Measurements from ENCODE around the gene RPL13. TPM values are rescaled to one million over a fixed set of nuclear protein-coding genes. Genes with fewer than 3 reads are reported as not detected.

Gene RPL13
- total RNA-seq, 1 experiment from 2014 or later, result 2,157 TPM

DNA sequence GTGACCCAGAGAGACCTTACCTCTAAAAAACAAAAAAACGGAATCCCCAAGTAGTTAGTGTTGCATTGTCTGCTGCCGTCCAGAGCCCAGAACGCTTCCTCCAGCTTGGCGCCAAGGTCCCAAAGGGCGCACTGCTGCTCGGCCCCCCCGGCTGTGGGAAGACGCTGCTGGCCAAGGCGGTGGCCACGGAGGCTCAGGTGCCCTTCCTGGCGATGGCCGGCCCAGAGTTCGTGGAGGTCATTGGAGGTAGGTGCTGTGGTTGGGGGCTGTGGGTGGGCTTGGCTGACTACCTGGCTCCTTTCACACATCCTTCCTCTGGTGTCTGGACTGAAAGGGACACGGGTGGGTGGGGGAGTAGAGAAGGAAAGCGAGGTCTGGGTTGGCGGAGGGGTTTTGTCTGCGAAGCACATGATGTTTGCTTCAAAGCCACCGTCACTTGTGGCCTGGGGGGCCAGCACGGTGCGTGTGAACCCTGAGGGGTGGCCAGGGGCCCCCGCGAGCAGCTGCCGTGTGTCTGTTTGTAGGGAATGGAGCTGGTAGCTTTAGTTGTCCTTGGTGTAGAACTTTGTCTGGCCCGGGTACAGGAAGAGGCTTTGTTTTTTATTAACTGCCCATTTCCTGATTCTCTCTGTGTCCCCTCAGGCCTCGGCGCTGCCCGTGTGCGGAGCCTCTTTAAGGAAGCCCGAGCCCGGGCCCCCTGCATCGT is 28.5 kb upstream of the RPL13 start:
- Histone ChIP-seq H3K18ac (ENCODE audit: insufficient read length, low read depth, low read length) (no peak overlapping the region), H3K23me2 (ENCODE audit: insufficient read length, low read depth, low read length, poor library complexity, severe bottlenecking) (no peaks in the 10 kb centered on the region), H3K56ac (ENCODE audit: insufficient read length, low read depth, low read length) (no peak overlapping the region), H3K4ac (ENCODE audit: low read depth, low read length) (no peak overlapping the region), H4K5ac (ENCODE audit: insufficient read length, low read depth, low read length) (no peak overlapping the region), H3K4me2 (ENCODE audit: insufficient read depth, insufficient read length, low read length) (no peak overlapping the region), H3K4me1 (ENCODE audit: insufficient read depth, low read length) (no peaks in the 10 kb centered on the region), H3K79me2 (ENCODE audit: insufficient read depth, low read length) (no peaks in the 10 kb centered on the region), H4K91ac (ENCODE audit: insufficient read length, low read depth, low read length) (no peak overlapping the region), H3T11ph (ENCODE audit: low read length) (no peak overlapping the region), H3K23ac (ENCODE audit: insufficient read length, low read depth, low read length) (no peak overlapping the region), H3K9me3 (ENCODE audit: control insufficient read depth, low read depth, low read length) (no peaks in the 10 kb centered on the region), H4K20me1 (ENCODE audit: control insufficient read depth, insufficient read depth, insufficient read length) (no peaks in the 10 kb centered on the region), H2BK5ac (ENCODE audit: insufficient read length, low read length) (no peak overlapping the region), H3K9ac (ENCODE audit: extremely low read depth, insufficient read length, low read length) (no peak overlapping the region), H2AK5ac (ENCODE audit: insufficient read length, low read length) (no peak overlapping the region), H2BK15ac (ENCODE audit: low read depth, low read length) (no peak overlapping the region), H2BK20ac (ENCODE audit: low read depth, low read length, poor library complexity, severe bottlenecking) (no peak overlapping the region), H3K14ac (ENCODE audit: insufficient read depth, low read length) (no peak overlapping the region), H3K79me1 (ENCODE audit: insufficient read depth, low read depth, low read length, poor library complexity, severe bottlenecking) (no peaks in the 10 kb centered on the region), H2AFZ (ENCODE audit: low read length) (no peak overlapping the region), H4K8ac (replicated peaks; ENCODE audit: insufficient read length, low read depth, low read length) (no peak overlapping the region), H2BK12ac (ENCODE audit: insufficient read length, low read depth, low read length) (no peak overlapping the region), H3K27me3 (ENCODE audit: insufficient read depth, low read length) (no peaks in the 10 kb centered on the region), H3K27ac (ENCODE audit: insufficient read length, low read depth, low read length) (no peak overlapping the region), H2BK120ac (ENCODE audit: low read depth, low read length, poor library complexity, severe bottlenecking) (no peak overlapping the region)
- no peak overlapping the region for H3K27ac Mint-ChIP-seq
- TF ChIP-seq, protein P1, sequence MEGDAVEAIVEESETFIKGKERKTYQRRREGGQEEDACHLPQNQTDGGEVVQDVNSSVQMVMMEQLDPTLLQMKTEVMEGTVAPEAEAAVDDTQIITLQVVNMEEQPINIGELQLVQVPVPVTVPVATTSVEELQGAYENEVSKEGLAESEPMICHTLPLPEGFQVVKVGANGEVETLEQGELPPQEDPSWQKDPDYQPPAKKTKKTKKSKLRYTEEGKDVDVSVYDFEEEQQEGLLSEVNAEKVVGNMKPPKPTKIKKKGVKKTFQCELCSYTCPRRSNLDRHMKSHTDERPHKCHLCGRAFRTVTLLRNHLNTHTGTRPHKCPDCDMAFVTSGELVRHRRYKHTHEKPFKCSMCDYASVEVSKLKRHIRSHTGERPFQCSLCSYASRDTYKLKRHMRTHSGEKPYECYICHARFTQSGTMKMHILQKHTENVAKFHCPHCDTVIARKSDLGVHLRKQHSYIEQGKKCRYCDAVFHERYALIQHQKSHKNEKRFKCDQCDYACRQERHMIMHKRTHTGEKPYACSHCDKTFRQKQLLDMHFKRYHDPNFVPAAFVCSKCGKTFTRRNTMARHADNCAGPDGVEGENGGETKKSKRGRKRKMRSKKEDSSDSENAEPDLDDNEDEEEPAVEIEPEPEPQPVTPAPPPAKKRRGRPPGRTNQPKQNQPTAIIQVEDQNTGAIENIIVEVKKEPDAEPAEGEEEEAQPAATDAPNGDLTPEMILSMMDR (conservative IDR thresholded peaks at IDR 0.05), result no peak
- no peaks in the 10 kb centered on the region for H3K4me1 Mint-ChIP-seq
- H3K36me3 Mint-ChIP-seq (ENCODE audit: insufficient read depth in 1 of 3, low read depth in 3 of 3), result peaks cover 49 to 89% (median 82%) of the 10 kb centered on the region in 3 experiments
- no CpG with 5 or more reads among the region's 31 CpGs for WGBS (ENCODE audit: extremely low coverage, insufficient read length, low lambda C conversion rate)
- no peak overlapping the region for H3K4me3 Mint-ChIP-seq
- H3K9me3 Mint-ChIP-seq, result no peaks in the 10 kb centered on the region
- DNase-seq, result no peak
- no peaks in the 10 kb centered on the region for H3K27me3 Mint-ChIP-seq (ENCODE audit: low read depth)
